Esophagus (tissue), 2 donors: ENCODE measurements around the gene MYO7B. TPM values are rescaled to one million over a fixed set of nuclear protein-coding genes. Genes with fewer than 3 reads are reported as not detected.

Experiments
- H3K27ac ChIP-seq, 2 donors: one replicate each; pipeline ENCODE4 v1.5.1; 2013; ENCODE audit warnings: low read depth in 2 of 2, mild to moderate bottlenecking in 2 of 2, inconsistent platforms in 1 of 2, low read length in 1 of 2, moderate library complexity in 1 of 2
- H3K27me3 ChIP-seq, 2 donors: one replicate each; pipeline ENCODE4 v1.6.1; 2013; ENCODE audit warnings: low read length in 2 of 2, control low read depth in 1 of 2, mild to moderate bottlenecking in 1 of 2; ENCODE audit not compliant: insufficient read depth in 2 of 2, control insufficient read depth in 1 of 2
- H3K36me3 ChIP-seq, 2 donors: one replicate each; pipeline ENCODE4 v1.6.1; 2013; ENCODE audit warnings: low read length in 1 of 2; ENCODE audit not compliant: control insufficient read depth in 2 of 2, insufficient read depth in 2 of 2
- H3K4me1 ChIP-seq, 2 donors: one replicate each; pipeline ENCODE4 v1.6.1; 2013; ENCODE audit warnings: low read length in 1 of 2; ENCODE audit not compliant: control insufficient read depth in 2 of 2, insufficient read depth in 2 of 2
- H3K4me3 ChIP-seq, 2 donors: one replicate each; pipeline ENCODE4 v1.5.1; 2013; ENCODE audit warnings: low read length in 2 of 2, mild to moderate bottlenecking in 2 of 2, low read depth in 1 of 2, moderate library complexity in 1 of 2
- H3K9me3 ChIP-seq, 2 donors: one replicate each; pipeline ENCODE4 v1.6.1; 2013; ENCODE audit warnings: mild to moderate bottlenecking in 2 of 2, low read depth in 1 of 2, low read length in 1 of 2, moderate library complexity in 1 of 2; ENCODE audit not compliant: control insufficient read depth in 2 of 2, insufficient read depth in 1 of 2
- WGBS, 2 donors: extraction: QIAGEN DNeasy Blood & Tissue Kit; methylation state at CpG; one replicate each; pipeline ENCODE4 v1.1.7; 2013; 5-methylcytosine and 5-hydroxymethylcytosine counted together
- polyA plus RNA-seq, 2 donors: library from polyadenylated mRNA; stranded (reverse); fragments of 200-250 nt; gene quantifications; one replicate each; pipeline ENCODE4 v1.2.3, GENCODE V29; 2013
- donor health status: healthy with polysubstance abuse.
- donor health status: Bipolar disorder and iron deficiency.

Gene MYO7B
- polyA plus RNA-seq, 2 donors = 0.09 to 0.20 TPM

DNA sequence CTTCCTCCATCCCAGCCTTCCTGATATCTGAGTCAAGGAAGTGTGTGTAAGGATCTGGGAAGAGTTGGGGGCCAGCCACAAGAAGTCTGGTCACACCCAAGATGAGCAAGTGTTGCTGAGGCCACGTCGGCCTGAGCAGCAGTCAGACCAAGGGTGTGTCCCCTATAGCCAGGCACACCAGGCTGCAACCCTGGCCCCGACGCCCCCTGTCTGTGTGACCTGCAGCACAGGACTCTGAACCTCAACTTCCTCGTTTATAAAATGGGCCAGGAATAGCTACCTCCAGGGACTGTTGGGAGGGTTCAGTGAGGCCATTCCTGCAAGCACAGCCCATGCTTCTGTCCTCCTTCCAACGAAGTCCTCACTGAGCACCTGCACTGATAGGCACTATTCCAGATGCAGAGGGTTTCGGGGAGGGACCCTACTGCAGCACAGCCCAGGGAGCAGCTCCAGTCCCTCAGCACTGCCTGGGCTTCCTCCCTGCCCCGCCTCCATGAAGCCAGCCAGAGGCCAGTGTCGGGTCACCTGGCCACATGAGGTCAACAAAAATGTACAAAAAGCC is 126.5 kb downstream of the MYO7B start:
- H3K4me3 ChIP-seq = no peak overlapping the region
- no peaks in the 10 kb centered on the region for H3K27me3 ChIP-seq
- H3K9me3 ChIP-seq = no peaks in the 10 kb centered on the region
- H3K4me1 ChIP-seq = peaks cover 6 to 28% of the 10 kb centered on the region in 2 donors
- peak overlapping the region; percentile 50 to 57 for H3K27ac ChIP-seq
- 47 to 53% methylated on average over 9 of the region's 9 CpGs for WGBS, 2 donors
- peaks cover 0 to 5% of the 10 kb centered on the region in 2 donors for H3K36me3 ChIP-seq

DNA sequence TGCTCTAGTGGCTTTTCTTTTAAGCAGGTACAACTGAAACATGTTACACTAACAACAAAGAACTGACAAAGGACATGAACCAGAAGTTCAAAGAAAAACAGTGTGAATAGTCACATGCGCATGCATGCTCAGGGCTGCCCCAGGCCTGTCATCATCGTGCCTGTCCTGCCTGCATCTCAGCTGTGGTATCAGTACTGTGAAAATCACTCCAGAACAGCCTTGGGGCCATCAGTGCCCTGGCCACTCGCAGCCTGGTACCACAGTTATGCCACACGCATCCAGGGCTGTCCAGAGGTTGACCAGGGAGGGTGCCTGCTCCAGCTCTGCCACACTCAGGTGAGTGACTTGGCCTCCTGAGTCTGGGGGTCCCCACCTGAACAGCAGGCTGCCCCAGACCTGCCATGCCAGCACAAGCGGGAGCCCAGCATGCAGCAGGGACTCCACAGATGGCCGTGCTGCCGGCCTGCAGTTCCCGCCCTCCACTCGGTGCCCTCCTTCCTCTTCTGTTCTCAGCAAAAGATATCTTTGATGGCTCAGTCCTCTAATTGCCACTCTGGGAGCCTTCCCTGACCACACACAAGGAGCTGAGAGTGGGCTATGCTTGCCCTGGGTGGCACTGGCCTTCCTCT is 127.6 kb downstream of the MYO7B start:
- WGBS, 2 donors = 44 to 60% methylated on average over 9 of the region's 9 CpGs
- Histone ChIP-seq H3K36me3 (peaks cover 0 to 5% of the 10 kb centered on the region in 2 donors), H3K27ac (peak overlapping the region; percentile 59 to 63), H3K4me1 (peaks cover 6 to 28% of the 10 kb centered on the region in 2 donors), H3K9me3 (no peaks in the 10 kb centered on the region), H3K4me3 (no peak overlapping the region), H3K27me3 (no peaks in the 10 kb centered on the region)

DNA sequence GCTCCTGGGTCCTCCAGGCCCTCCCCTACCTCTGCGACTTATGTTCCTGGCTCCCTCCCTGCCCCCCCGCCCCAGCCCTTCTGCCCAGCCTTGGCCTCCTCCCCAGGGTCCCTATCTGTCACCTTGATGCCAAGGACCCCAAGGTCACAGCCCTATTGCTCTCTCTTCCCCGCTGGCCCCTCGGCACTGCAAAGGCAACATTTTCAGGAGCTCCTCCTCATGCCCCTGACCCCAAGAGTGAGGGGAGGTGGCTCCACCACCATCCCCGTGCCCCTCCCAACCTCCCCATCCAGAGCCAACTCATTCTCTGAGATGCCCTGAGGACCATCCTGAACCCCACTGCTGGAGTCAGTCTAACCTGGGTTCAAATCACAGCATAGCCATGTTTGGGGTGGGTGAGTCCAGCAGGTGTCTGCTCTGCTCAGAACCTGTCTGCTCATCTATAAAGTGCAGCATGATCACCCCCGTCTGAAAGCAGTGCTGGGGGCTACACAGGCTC is 128.1 kb downstream of the MYO7B start:
- H3K36me3 ChIP-seq = peaks cover 0 to 5% of the 10 kb centered on the region in 2 donors
- H3K9me3 ChIP-seq = no peaks in the 10 kb centered on the region
- WGBS, 2 donors = 70 to 71% methylated on average over 6 of the region's 6 CpGs
- H3K4me1 ChIP-seq = peaks cover 6 to 27% of the 10 kb centered on the region in 2 donors
- H3K4me3 ChIP-seq = peak overlapping the region in 1 of 2 donors; percentile 28
- no peaks in the 10 kb centered on the region for H3K27me3 ChIP-seq
- H3K27ac ChIP-seq = peak overlapping the region; percentile 59 to 63

DNA sequence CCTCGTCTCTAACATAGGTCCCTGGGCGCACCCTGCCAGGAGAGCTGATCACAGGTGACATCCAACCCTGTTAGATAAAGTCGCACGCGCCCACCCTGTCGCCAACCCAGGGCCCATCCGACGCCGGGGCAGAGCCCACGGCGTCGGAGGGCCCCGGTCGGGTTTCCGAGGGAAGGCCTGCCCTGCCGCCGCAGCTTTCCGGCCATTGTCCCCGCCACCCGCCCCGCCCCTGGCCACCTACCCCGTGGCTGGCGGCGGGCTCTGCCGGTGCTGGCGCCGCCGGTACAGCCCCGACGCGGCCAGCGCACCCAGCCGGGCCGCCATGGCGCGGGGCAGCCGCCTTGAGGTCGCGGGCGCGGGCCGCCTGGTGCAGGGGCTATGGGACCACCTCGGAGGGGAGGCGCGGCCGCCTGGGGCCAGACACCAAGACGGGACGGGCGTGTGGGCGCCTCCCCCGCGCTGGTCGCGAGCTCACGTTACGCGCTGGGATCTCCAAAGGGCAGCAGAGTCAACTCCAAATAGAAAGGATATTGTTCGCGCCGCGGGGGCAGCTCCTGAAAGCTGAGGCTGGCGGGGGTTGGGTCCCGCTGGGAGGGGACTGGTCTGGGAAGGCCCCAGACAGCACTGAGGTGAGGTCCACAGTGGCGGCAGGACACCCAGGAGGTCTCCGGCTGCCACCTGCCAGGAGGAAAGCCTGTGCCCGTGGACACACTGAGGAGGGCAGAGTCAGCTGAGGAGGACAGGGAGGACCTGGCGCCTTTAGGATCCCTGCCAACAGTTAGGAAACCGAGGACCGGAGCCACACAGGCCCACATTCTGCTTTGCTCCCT is 128.8 kb downstream of the MYO7B start:
- Histone ChIP-seq H3K9me3 (no peaks in the 10 kb centered on the region), H3K4me1 (peaks cover 6 to 21% of the 10 kb centered on the region in 2 donors), H3K4me3 (peak overlapping the region; percentile 28), H3K27ac (peak overlapping the region; percentile 9 to 59), H3K27me3 (no peaks in the 10 kb centered on the region), H3K36me3 (peaks cover 0 to 5% of the 10 kb centered on the region in 2 donors)
- WGBS, 2 donors = 22 to 37% methylated on average over 49 to 69 of the region's 69 CpGs

DNA sequence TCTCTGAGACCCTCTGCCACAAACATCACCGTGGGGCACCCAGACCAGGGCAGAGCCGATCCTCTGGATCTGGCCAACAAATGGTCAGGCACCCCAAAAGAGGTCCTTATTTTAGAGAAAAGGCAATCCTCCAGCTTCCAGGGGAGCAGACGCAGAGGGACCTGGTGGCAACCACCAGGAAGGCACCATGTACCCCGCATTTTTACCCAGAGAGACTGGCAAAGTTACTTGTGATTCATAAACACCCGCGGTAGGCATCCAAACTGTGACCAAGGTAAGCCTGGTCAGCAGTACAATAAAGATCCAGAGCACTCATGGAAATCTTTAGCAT is 129.4 kb downstream of the MYO7B start:
- Histone ChIP-seq H3K27me3 (no peaks in the 10 kb centered on the region), H3K4me1 (peaks cover 6 to 20% of the 10 kb centered on the region in 2 donors), H3K9me3 (no peaks in the 10 kb centered on the region), H3K36me3 (peaks cover 0 to 5% of the 10 kb centered on the region in 2 donors), H3K27ac (peak overlapping the region; percentile 6 to 59), H3K4me3 (no peak overlapping the region)
- 71 to 80% methylated on average over 6 of the region's 6 CpGs for WGBS, 2 donors

DNA sequence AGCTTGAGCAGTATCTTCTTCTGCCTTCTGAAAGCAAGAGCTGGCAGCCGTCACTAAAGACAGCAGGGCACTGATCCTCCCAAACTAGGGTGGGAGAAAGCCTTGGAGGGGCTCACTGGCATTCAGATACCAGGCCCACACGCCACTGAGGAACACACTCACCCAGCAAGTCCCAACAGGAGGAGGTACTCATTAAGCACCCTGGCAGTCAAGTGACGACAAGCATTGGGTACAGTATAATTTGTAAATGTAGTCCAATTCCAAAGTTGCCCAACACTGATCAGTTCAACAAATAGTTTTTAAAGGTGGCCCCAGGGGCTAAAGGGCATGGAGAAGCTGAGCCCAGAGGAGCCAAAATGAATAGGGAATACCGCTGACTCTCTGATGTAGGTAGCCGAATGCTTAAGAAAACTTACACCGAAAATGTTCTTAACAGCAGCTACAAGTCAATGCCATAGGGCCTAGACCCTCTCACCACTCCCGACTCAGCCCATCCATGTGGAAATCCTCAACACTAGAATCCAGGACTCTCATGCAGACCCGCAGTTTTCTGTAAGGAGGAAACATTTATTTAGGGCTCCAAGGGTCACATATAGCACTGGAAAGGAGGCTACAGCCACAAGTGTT is 129.9 kb downstream of the MYO7B start:
- Histone ChIP-seq H3K4me1 (peaks cover 6 to 20% of the 10 kb centered on the region in 2 donors), H3K4me3 (no peak overlapping the region), H3K27me3 (no peaks in the 10 kb centered on the region), H3K27ac (peak overlapping the region in 1 of 2 donors; percentile 6), H3K36me3 (peaks cover 0 to 5% of the 10 kb centered on the region in 2 donors), H3K9me3 (no peaks in the 10 kb centered on the region)
- WGBS, 2 donors = 62 to 81% methylated on average over 8 of the region's 8 CpGs

DNA sequence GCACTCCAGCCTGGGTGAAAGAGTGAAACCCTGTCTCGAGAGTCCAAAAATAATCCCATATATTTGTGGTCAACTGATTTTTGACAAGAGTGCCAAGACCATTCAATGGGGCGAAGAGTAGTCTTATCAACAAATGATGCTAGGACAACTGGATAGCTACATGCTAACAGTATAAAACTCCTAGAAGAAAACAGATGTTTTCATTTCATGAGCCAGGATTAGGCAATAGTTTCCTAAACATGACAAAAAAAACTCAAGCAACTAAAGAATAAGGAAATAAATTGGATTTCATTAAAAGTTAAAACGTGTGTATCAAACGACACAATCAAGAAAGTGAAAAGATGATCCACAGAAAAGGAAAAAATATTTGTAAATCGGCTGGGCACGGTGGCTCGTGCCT is 133.6 kb downstream of the MYO7B start:
- no peak overlapping the region for H3K4me3 ChIP-seq
- WGBS, 2 donors = 72 to 78% methylated on average over 7 of the region's 7 CpGs
- no peaks in the 10 kb centered on the region for H3K9me3 ChIP-seq
- no peak overlapping the region for H3K27ac ChIP-seq
- H3K27me3 ChIP-seq = no peaks in the 10 kb centered on the region
- no peaks in the 10 kb centered on the region for H3K36me3 ChIP-seq
- peaks cover 6 to 8% of the 10 kb centered on the region in 2 donors for H3K4me1 ChIP-seq

DNA sequence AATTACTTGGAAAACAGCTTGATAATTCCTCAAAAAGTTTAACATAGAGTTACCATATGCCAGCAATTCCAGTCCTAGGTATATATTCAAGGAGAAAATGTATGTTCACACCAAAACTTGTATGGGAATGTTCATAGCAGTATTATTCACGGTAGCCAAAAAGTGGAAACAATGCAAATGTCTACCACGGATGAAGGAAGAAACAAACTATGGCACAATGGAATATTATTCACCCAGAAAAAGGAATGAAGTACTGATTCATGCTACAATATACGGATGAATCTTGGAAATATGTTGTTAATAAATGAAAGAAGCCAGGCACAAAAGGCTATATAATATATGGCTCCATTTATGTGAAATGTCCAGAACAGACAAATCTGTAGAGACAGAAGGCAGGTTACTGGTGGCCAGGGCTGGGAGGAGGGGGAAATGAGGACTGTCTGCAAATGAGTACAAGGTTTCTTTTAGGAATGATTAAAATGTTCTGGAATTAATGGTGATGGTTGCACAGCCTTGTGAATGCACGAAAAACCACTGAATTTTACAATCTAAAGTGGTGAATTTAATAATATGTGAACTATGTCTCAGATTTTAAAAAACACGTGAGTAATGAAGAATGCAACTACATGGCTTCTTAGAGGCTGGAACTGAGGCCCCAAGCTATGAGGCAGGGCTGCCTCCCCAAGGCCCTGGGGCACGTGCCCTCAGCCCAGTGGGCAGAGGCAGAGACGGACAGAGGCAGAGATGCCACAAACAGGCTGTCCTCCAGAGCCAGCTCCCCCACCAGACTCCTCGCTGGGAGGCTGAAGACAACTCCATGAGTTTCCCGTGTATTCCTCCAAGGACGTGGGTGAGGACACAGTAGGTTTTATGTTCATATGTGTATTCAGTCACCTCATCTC is 134.8 kb downstream of the MYO7B start:
- WGBS, 2 donors = 72 to 78% methylated on average over 10 of the region's 10 CpGs
- Histone ChIP-seq H3K4me1 (peaks cover 2 to 5% of the 10 kb centered on the region in 2 donors), H3K36me3 (no peaks in the 10 kb centered on the region), H3K9me3 (no peaks in the 10 kb centered on the region), H3K27me3 (no peaks in the 10 kb centered on the region), H3K4me3 (no peak overlapping the region), H3K27ac (peak overlapping the region in 1 of 2 donors; percentile 31)
